ENCODE data around the gene OSER1. TPM values are rescaled to one million over a fixed set of nuclear protein-coding genes. Genes with fewer than 3 reads are reported as not detected.

Gene OSER1
- 29.0 and 34.8 TPM in 2 replicates for total RNA-seq (2014; rRNA removed)
- Bru-seq, nascent RNA, result percentile 95 among the genes with signal in this experiment
- BruChase-seq, experiment 1, labeled RNA remaining after a 6-hour chase, result percentile 91 among the genes with signal in this experiment
- BruChase-seq, experiment 2, labeled RNA remaining after a 2-hour chase, result percentile 92 among the genes with signal in this experiment
- long read RNA-seq, transcript OSER1-201 (4 exons, 1,572 nt), result major isoform, 120 of 184 reads
- long read RNA-seq, partial matches to known transcripts, result 36 of 184 reads
- long read RNA-seq, other reads (novel, unspliced or antisense), result 28 of 184 reads

DNA sequence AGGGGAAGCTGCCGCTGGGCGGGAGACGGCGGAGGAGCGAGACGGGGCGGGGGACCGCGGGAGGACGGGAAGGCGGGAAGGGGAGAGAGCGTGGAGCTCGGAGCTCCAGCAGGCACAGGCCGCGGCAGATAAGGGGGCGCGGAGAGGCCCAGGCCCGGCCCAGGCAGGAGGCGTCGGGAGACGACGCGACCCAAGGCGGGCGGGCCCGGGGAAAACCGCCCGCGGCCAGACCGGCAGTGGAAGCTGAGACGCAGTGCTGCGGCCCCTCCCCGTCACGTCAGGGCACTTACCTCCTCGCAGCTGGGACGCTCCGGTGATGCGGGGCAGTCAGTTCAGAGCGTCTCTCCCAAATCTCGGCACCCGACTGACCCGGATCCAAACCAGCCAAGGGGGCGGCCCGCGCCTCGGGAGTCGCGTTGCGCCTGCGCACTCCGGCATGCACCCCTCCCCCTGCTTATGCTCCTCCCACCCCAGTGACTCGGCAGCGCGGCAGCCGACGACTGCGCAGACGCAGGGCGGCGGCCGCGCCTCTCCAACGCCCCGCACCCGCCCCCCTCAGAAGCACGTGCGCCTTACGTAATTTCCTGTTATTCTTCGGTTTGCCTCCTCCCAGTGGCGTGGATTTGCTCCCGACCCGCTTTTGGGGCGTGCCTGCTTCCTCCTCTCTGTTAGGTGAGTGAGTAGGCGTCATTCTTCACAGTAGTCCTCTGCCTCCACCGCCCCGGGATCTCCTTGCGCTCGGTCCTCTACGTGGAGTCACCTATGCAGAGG is at the start of gene OSER1:
OSER1 (minus strand) TSS at position 366 of the 771 bp plus-strand sequence. CDS start 3,814 bp downstream, outside the sequence.
- no TSS peak for BruUV-seq (replicated peaks)
- Histone ChIP-seq H3K27ac (ENCODE audit: low read length) (peak within 1 kb of the TSS; percentile 77), H3K9me2 (replicated peaks; ENCODE audit: low read length) (no peaks in the 10 kb centered on the region), H2AFZ (ENCODE audit: low read length) (peak within 1 kb of the TSS; percentile 66), H3K4me1 (ENCODE audit: insufficient read depth, low read length) (peaks cover 48% of the 10 kb centered on the region), H3K27me3 (ENCODE audit: low read length) (no peaks in the 10 kb centered on the region), H3K9me3 (ENCODE audit: low read length) (no peaks in the 10 kb centered on the region), H3K9ac (ENCODE audit: low read length) (peak within 1 kb of the TSS; percentile 87), H3K4me2 (ENCODE audit: low read length) (peak within 1 kb of the TSS; percentile 97), H3K4me3 (ENCODE audit: low read length) (peak within 1 kb of the TSS; percentile 87), H3F3A (ENCODE audit: low read length, unreplicated experiment) (no peaks in the 10 kb centered on the region), H4K20me1 (ENCODE audit: low read length) (peaks cover 21% of the 10 kb centered on the region), H3K36me3 (ENCODE audit: low read depth, low read length) (peaks cover 7% of the 10 kb centered on the region), H3K79me2 (ENCODE audit: low read length) (peaks cover 60% of the 10 kb centered on the region)
- DNase-seq (peak; percentile 99), ATAC-seq (peak; percentile 80)
- ChIA-PET CTCF (no interaction called here), POLR2A (ENCODE audit: unreplicated experiment) (interaction anchor here (0.6 kb wide), 2 partner anchors 61 to 701 kb away, joined by 3 to 5 read pairs; no protein-coding TSS in a partner anchor)
- intact Hi-C loops (cut with micrococcal nuclease), result loop anchor here (5.0 to 10.0 kb wide), 2 partner anchors 366 to 522 kb away; no protein-coding TSS in a partner anchor
- TF ChIP-seq EZH2phosphoT487 (IDR thresholded peaks at IDR 0.05; ENCODE audit: borderline replicate concordance, low read length), result no peak
- TF ChIP-seq EZH2 (IDR thresholded peaks at IDR 0.05; ENCODE audit: low read length, unreplicated experiment), result no peak
- TF ChIP-seq, protein P1, sequence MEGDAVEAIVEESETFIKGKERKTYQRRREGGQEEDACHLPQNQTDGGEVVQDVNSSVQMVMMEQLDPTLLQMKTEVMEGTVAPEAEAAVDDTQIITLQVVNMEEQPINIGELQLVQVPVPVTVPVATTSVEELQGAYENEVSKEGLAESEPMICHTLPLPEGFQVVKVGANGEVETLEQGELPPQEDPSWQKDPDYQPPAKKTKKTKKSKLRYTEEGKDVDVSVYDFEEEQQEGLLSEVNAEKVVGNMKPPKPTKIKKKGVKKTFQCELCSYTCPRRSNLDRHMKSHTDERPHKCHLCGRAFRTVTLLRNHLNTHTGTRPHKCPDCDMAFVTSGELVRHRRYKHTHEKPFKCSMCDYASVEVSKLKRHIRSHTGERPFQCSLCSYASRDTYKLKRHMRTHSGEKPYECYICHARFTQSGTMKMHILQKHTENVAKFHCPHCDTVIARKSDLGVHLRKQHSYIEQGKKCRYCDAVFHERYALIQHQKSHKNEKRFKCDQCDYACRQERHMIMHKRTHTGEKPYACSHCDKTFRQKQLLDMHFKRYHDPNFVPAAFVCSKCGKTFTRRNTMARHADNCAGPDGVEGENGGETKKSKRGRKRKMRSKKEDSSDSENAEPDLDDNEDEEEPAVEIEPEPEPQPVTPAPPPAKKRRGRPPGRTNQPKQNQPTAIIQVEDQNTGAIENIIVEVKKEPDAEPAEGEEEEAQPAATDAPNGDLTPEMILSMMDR (conservative IDR thresholded peaks at IDR 0.05; ENCODE audit: low read depth, low read length), result no peak

DNA sequence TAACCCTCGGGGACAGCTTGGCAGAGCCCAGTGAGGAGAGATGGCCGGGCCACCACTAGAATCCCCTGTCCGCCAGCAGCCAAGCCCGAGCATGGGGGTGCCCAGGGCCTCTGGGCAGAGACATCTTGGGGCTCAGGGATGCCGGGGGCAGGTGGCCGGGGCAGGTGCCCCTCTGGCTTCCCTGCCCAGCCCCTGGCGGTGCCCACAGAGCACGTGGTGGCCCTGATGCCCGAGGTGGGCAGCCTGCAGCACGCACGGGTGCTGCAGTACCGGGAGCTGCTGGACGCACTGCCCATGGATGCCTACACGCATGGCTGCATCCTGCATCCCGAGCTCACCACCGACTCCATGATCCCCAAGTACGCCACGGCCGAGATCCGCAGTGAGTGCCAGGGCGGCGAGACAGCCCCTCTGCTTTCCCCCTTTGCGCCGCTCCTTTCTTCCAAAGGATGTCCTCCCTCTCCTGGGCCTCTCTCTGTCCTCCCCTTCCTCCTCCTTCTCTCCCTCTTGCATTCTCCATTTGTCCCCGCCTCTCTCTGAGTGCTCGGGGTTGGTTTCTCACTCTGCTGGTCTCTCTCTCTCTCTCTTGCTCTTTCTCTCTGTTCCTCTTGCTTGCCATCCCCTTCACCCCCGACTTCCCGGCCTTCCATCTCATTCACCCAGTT is 47.8 kb upstream of the OSER1 start:
- Histone ChIP-seq H3K9me3 (ENCODE audit: low read length) (no peaks in the 10 kb centered on the region), H3K36me3 (ENCODE audit: low read depth, low read length) (no peaks in the 10 kb centered on the region), H3K4me1 (ENCODE audit: insufficient read depth, low read length) (no peaks in the 10 kb centered on the region), H3K9ac (ENCODE audit: low read length) (no peak overlapping the region), H3K4me3 (ENCODE audit: low read length) (no peak overlapping the region), H3K79me2 (ENCODE audit: low read length) (no peaks in the 10 kb centered on the region), H3K4me2 (ENCODE audit: low read length) (no peak overlapping the region), H2AFZ (ENCODE audit: low read length) (no peak overlapping the region), H4K20me1 (ENCODE audit: low read length) (no peaks in the 10 kb centered on the region), H3F3A (ENCODE audit: low read length, unreplicated experiment) (no peaks in the 10 kb centered on the region), H3K27me3 (ENCODE audit: low read length) (no peaks in the 10 kb centered on the region), H3K27ac (ENCODE audit: low read length) (no peak overlapping the region), H3K9me2 (replicated peaks; ENCODE audit: low read length) (no peaks in the 10 kb centered on the region)
- DNase-seq (no peak), ATAC-seq (no peak)
- intact Hi-C loops (cut with micrococcal nuclease), result no loop called here
- POLR2A ChIA-PET (ENCODE audit: unreplicated experiment), result no interaction called here
- TF ChIP-seq, protein P1 (conservative IDR thresholded peaks at IDR 0.05; ENCODE audit: low read depth, low read length), result no peak
- TF ChIP-seq EZH2 (IDR thresholded peaks at IDR 0.05; ENCODE audit: low read length, unreplicated experiment) (no peak), EZH2phosphoT487 (IDR thresholded peaks at IDR 0.05; ENCODE audit: borderline replicate concordance, low read length) (no peak)
- CTCF ChIA-PET, result no interaction called here
- no TSS peak for BruUV-seq (replicated peaks)
